SK-N-MC (cell line): ENCODE measurements around the gene MAU2.

Experiments
- EZH2 ChIP-seq: fragments of 200-600 bp; sonication (generic); IDR thresholded peaks from one replicate; pipeline ENCODE4 v1.6.1; 2017; ENCODE audit warnings: antibody characterized with exemption
- POLR2AphosphoS5 ChIP-seq: IDR thresholded peaks from 2 replicates; pipeline ENCODE4 v1.6.1; 2012; ENCODE audit warnings: mild to moderate bottlenecking, low read depth, low read length, borderline replicate concordance

GRCh38 chr19:19342086-19343015, 21.7 kb downstream of the MAU2 start:
- TF ChIP-seq EZH2 (no peak), POLR2AphosphoS5 (no peak)
